PFSK-1 (cell line): ENCODE data around the gene PDGFC.

Source experiments
- FOXP2 ChIP-seq: optimal IDR thresholded peaks from 2 replicates; pipeline ENCODE3; 2011; ENCODE audit warnings: borderline replicate concordance, control low read depth, inconsistent platforms; ENCODE audit not compliant: insufficient read depth; ENCODE audit errors: extremely low read length, extremely low read depth
- POLR2AphosphoS5 ChIP-seq: IDR thresholded peaks from 2 replicates; pipeline ENCODE4 v1.6.1; 2012; ENCODE audit warnings: low read depth, mild to moderate bottlenecking, control low read depth, low read length, moderate library complexity
- SIN3A ChIP-seq: IDR thresholded peaks from 2 replicates; pipeline ENCODE4 v1.6.1; 2012; ENCODE audit warnings: mild to moderate bottlenecking, low read length, moderate library complexity, borderline replicate concordance; ENCODE audit not compliant: insufficient read depth
- TAF1 ChIP-seq: IDR thresholded peaks from 2 replicates; pipeline ENCODE4 v1.6.1; 2012; ENCODE audit warnings: low read length, control low read depth, borderline replicate concordance; ENCODE audit not compliant: insufficient read depth
- TF ChIP-seq, protein P1 (sequence below), 2 experiments: IDR thresholded peaks; 2 replicates each; pipeline versions ENCODE4 v1.6.1 to v1.8.0; 2011 to 2012; ENCODE audit warnings: low read depth in 2 of 2, low read length in 2 of 2, control low read depth in 1 of 2, inconsistent platforms in 1 of 2, mild to moderate bottlenecking in 1 of 2, moderate library complexity in 1 of 2; ENCODE audit not compliant: insufficient read depth in 1 of 2

PDGFC gene

DNA sequence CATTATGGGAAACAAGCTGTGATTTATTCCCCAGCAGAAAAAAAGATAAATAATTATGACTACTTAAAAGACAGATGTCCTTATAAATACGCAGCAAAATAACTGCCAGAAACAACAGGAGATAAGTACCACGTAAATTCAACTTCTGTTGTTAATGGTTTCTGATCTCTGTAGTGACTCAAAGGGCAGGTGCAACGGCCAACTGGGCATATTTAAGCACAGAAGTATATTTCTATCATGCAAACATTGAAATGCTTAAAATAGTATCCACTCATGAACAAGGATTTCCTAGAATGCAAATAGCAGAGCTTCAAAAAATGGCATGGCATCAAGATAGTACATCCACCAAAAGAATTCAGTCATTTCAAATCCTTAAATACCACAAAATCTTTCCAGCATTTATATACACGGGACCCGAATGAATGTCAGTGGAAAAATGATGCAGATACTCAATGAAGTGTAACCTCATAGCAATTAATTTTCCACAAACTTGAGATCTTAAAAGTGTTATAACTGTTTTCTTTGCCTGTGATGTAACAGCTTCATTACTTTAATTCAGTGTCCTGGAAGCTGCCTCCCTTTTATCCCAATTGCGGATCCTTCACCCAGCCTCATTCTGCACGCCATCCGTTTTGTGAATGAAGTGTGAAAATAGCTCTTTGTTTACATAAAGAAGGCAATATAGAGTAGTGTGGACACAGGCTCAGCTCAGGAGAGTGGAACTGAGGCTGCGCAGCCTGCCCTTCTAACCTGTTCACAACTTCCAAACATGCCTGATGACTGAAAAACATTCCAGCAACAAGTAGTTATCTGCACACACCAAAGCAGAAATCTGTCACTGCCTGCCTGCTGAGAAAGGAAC is 10.2 kb downstream of the PDGFC start:
- peak; percentile 94; the same call in 1 of the 2 replicates for TF ChIP-seq SIN3A
- TF ChIP-seq, protein P1, sequence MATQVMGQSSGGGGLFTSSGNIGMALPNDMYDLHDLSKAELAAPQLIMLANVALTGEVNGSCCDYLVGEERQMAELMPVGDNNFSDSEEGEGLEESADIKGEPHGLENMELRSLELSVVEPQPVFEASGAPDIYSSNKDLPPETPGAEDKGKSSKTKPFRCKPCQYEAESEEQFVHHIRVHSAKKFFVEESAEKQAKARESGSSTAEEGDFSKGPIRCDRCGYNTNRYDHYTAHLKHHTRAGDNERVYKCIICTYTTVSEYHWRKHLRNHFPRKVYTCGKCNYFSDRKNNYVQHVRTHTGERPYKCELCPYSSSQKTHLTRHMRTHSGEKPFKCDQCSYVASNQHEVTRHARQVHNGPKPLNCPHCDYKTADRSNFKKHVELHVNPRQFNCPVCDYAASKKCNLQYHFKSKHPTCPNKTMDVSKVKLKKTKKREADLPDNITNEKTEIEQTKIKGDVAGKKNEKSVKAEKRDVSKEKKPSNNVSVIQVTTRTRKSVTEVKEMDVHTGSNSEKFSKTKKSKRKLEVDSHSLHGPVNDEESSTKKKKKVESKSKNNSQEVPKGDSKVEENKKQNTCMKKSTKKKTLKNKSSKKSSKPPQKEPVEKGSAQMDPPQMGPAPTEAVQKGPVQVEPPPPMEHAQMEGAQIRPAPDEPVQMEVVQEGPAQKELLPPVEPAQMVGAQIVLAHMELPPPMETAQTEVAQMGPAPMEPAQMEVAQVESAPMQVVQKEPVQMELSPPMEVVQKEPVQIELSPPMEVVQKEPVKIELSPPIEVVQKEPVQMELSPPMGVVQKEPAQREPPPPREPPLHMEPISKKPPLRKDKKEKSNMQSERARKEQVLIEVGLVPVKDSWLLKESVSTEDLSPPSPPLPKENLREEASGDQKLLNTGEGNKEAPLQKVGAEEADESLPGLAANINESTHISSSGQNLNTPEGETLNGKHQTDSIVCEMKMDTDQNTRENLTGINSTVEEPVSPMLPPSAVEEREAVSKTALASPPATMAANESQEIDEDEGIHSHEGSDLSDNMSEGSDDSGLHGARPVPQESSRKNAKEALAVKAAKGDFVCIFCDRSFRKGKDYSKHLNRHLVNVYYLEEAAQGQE (IDR thresholded peaks at IDR 0.05; ENCODE audit: insufficient read depth in 1 of 2, low read depth in 2 of 2, low read length in 2 of 2): peak in 1 of 2 experiments; percentile 38; a peak in 1 of 4 replicates
- no peak for TF ChIP-seq FOXP2
- 0 out of 2 replicates have a peak, but pooled peaks have one; percentile 28 for TF ChIP-seq TAF1
- TF ChIP-seq POLR2AphosphoS5: peak; percentile 64

DNA sequence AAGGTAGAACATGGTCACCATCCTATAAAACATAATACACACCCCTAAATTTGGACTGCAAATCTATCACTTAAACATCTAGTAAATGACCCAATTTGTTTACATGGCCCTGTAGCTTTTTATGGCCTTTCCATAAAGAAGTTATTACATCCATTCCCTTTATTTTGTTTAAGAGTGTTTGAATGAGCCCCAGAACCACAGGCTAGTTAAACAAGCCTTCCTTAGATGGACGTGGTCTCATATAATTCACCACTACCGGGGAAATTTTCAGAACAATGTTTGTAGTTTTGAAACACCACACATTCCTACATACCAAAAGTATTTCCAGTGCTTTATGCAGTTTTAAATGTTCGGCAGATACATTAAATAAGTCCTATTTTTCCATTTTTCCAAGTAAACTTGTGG is 12.3 kb downstream of the PDGFC start:
- no peak for TF ChIP-seq POLR2AphosphoS5
- TF ChIP-seq TAF1: no peak
- TF ChIP-seq, protein P1 (IDR thresholded peaks at IDR 0.05; ENCODE audit: insufficient read depth in 1 of 2, low read depth in 2 of 2, low read length in 2 of 2): no peak
- no peak for TF ChIP-seq FOXP2
- no peak for TF ChIP-seq SIN3A

DNA sequence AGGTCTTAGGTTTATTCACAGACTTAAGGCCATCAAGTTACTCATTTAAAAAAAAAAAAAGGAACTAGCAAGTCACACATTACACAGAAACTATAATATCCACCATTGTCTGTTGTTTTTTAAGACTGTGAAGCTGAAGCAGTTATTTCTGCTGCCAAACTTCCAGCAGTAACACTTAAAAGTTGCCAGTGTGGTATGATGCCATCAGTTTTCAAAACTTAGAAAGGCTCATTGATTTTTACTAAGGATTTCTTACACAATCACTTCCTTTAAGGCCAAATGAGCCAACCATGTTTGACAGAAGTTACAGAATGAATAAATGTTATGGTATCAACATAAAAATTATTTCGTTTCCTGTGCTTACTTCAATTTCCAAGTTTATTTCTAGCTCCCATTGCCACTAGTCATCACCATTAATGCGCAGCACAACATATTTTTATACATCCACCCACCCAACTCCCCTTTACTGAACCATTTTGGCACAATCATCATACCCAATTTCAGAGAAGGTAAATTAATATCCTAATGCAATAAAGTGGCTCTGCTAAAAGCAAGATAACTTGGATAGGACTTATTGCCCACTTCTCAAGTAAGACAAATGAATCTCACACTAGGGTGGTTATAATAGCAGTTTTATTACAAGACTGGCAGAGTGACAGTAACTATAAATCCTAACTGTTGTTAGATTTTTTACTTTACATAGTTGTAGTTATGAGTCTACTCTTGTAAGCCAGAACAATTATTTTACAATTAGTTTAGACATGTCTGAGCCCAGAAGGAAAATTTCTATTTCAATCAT is 13.1 kb downstream of the PDGFC start:
- TF ChIP-seq FOXP2: no peak
- TF ChIP-seq TAF1: no peak
- TF ChIP-seq, protein P1 (IDR thresholded peaks at IDR 0.05; ENCODE audit: insufficient read depth in 1 of 2, low read depth in 2 of 2, low read length in 2 of 2): no peak
- TF ChIP-seq POLR2AphosphoS5: no peak
- TF ChIP-seq SIN3A: no peak

DNA sequence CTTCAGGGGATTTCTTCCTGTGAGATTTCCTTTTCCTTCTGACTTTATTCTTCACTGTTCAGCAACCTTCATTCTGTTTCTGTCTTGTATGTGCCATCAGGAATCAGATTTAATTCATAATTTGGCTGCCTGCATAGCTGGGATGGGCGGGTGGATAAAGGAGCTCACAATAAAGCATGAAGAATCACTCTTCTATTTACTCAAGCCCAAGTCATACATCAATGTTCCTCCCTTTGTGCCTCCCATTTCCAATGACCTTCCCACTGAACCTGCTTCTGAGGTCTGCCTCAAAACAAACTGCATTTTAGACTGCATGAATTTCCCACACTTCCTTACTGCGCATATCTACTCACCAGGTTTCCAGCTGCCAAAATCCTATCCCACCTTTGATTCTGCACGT is 14.0 kb downstream of the PDGFC start:
- TF ChIP-seq FOXP2 (no peak), SIN3A (no peak), POLR2AphosphoS5 (no peak), TAF1 (no peak)
- TF ChIP-seq, protein P1 (IDR thresholded peaks at IDR 0.05; ENCODE audit: insufficient read depth in 1 of 2, low read depth in 2 of 2, low read length in 2 of 2): no peak
